ENCODE results near the gene LRRC8E. TPM values are rescaled to one million over a fixed set of nuclear protein-coding genes. Genes with fewer than 3 reads are reported as not detected.

Gene LRRC8E
- total RNA-seq, 1 donor from 2014 or later: 3.0 TPM

Other genes starting within 250 kb of the LRRC8E start
- not detected in 2 replicates for gene RETN, start 219.5 kb upstream of the LRRC8E start, total RNA-seq
- gene MCEMP1, start 211.4 kb upstream of the LRRC8E start, total RNA-seq: not detected in 2 replicates
- 132 and 170 TPM in 2 replicates for gene TRAPPC5, start 207.7 kb upstream of the LRRC8E start, total RNA-seq
- not detected in 2 replicates for gene FCER2, start 186.4 kb upstream of the LRRC8E start, total RNA-seq
- not detected in 2 replicates for gene CLEC4G, start 156.4 kb upstream of the LRRC8E start, total RNA-seq
- gene CD209, start 141.0 kb upstream of the LRRC8E start, total RNA-seq: not detected in 2 replicates
- gene CLEC4M, start 125.3 kb upstream of the LRRC8E start, total RNA-seq: 0.19 and 0.64 TPM in 2 replicates
- 27.1 and 32.1 TPM in 2 replicates for gene EVI5L, start 58.3 kb upstream of the LRRC8E start, total RNA-seq
- gene PRR36, start 14.1 kb upstream of the LRRC8E start, total RNA-seq: not detected in 2 replicates
- gene MAP2K7, start 15.4 kb downstream of the LRRC8E start, total RNA-seq: 10.6 and 16.5 TPM in 2 replicates
- gene TGFBR3L, start 26.3 kb downstream of the LRRC8E start, total RNA-seq: 0.76 and 1.7 TPM in 2 replicates
- gene SNAPC2, start 31.8 kb downstream of the LRRC8E start, total RNA-seq: 32.6 and 37.7 TPM in 2 replicates
- 47.1 and 50.5 TPM in 2 replicates for gene CTXN1, start 37.6 kb downstream of the LRRC8E start, total RNA-seq
- 58.4 and 63.6 TPM in 2 replicates for gene TIMM44, start 55.2 kb downstream of the LRRC8E start, total RNA-seq
- gene ELAVL1, start 117.1 kb downstream of the LRRC8E start, total RNA-seq: 57.1 and 76.3 TPM in 2 replicates
- not detected in 2 replicates for gene CCL25, start 164.2 kb downstream of the LRRC8E start, total RNA-seq